ENCODE data around the gene GABRP. TPM values are rescaled to one million over a fixed set of nuclear protein-coding genes. Genes with fewer than 3 reads are reported as not detected.

Gene GABRP, protein sequence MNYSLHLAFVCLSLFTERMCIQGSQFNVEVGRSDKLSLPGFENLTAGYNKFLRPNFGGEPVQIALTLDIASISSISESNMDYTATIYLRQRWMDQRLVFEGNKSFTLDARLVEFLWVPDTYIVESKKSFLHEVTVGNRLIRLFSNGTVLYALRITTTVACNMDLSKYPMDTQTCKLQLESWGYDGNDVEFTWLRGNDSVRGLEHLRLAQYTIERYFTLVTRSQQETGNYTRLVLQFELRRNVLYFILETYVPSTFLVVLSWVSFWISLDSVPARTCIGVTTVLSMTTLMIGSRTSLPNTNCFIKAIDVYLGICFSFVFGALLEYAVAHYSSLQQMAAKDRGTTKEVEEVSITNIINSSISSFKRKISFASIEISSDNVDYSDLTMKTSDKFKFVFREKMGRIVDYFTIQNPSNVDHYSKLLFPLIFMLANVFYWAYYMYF
- total RNA-seq (not detected), polyA plus RNA-seq (not detected), total RNA-seq (not detected)

DNA sequence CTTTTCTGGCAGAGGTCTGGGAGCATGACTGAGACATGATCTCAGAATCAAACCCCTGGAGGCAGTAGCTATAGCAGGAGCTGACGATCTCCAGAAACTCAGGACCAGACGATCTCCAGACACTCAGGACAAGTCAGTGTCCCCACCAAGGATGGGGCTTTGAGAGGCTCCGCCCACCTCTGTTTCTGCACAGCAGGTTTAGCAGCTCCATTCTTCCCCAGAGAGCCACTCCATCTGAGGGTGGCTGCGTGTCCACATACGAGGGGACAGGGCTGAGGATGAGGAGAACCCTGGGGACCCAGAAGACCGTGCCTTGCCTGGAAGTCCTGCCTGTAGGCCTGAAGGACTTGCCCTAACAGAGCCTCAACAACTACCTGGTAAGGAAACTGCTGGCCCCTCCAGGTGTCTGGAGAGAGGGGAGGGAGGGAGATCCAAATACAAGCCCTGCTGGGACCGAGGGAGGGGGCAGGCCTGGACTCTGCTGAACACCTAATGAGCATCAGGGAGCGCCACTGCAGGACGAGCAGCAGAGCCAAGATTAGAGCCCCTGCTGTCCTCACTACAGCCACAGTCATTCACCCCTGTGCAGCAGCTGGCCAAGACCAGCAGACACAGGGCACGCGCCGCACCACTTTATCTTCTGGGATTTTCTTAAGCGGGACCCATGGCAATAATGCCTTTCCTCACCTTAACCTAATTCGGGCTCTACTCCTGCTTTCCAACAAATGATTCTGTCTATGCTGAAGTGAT lies at the start of gene GABRP:
Gene GABRP, plus strand, starts transcription at position 228 of the 750 bp plus-strand sequence. CDS start 4,891 bp downstream, outside the sequence.
- no peaks in the 10 kb centered on the region for H3K4me1 Mint-ChIP-seq
- POLR2A ChIA-PET, result no interaction called here
- no peak for ATAC-seq

DNA sequence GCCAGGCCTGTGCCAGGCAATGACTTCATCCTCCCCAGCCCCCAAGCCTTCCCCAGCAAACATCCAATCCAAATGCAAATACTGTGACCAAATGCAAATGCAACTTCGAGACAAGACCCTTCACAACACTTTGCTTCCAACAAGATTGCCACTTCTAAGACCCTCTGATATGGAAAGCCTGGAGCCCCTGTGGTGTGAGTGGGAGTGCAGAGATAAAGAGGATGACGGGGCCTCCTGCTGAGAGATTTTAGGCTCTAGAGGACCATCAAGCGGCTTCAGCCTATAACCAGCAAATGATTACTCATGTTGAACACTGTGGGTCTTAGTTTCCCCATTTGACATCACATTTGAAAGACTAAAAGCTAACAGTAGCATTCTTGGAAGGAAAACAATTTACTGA lies 46.6 kb upstream of the GABRP start:
- no peak overlapping the region for H3K27ac Mint-ChIP-seq
- peaks cover 0 to 3% (median 0%) of the 10 kb centered on the region in 5 donors for H3K36me3 Mint-ChIP-seq
- peaks cover 0 to 19% (median 11%) of the 10 kb centered on the region in 5 donors for H3K27me3 Mint-ChIP-seq

More for the DNA sequence above, at the start of gene GABRP:
- Histone ChIP-seq H3K9me3 (ENCODE audit: control insufficient read depth in 2 of 3, low read length in 3 of 3) (no peaks in the 10 kb centered on the region), H3K4me1 (ENCODE audit: control insufficient read depth in 2 of 2, insufficient read depth in 2 of 2, low read length in 2 of 2) (no peaks in the 10 kb centered on the region), H3K27me3 (ENCODE audit: control insufficient read depth in 2 of 2, insufficient read depth in 2 of 2, low read length in 2 of 2) (no peaks in the 10 kb centered on the region), H3K27ac (ENCODE audit: low read depth, low read length) (no peak within 1 kb of the TSS), H3K36me3 (ENCODE audit: control insufficient read depth in 2 of 3, insufficient read depth in 3 of 3, low read length in 3 of 3) (no peaks in the 10 kb centered on the region), H3K4me3 (ENCODE audit: low read length) (no peak within 1 kb of the TSS)
- Mint-ChIP-seq H3K9me3 (peaks cover 0 to 1% (median 0%) of the 10 kb centered on the region in 11 donors), H3K27ac (no peak within 1 kb of the TSS), H3K4me3 (no peak within 1 kb of the TSS), H3K27me3 (peaks cover 0 to 9% (median 3%) of the 10 kb centered on the region in 5 donors), H3K36me3 (no peaks in the 10 kb centered on the region)
- intact Hi-C loops (cut with micrococcal nuclease), result no loop called here
- no peak for DNase-seq
- CTCF ChIA-PET, result no interaction called here

DNA sequence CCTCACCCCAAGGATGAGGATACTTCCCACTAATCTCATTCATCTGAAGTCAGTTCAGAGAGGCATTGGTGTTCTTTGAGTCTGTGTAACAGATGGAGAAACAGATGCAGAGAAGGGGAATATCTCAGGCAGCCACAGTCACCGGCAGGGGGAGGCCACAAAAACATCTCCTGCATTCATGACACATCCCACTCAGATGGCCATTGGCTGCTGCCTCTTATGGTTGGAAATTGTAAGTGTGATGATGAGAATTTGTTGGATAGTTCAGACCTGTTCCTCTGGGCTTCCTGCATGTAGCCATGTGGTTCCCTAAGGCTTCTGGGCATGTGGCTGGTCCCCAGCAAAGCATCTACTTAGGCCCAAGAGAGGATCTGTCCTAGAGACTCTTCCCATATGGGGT lies 45.9 kb upstream of the GABRP start:
- Mint-ChIP-seq H3K27me3 (peaks cover 0 to 19% (median 11%) of the 10 kb centered on the region in 5 donors), H3K9me3 (peaks cover 0 to 24% (median 7%) of the 10 kb centered on the region in 11 donors), H3K4me1 (no peaks in the 10 kb centered on the region), H3K4me3 (no peak overlapping the region), H3K27ac (no peak overlapping the region), H3K36me3 (peaks cover 0 to 3% (median 0%) of the 10 kb centered on the region in 5 donors)
- no peaks in the 10 kb centered on the region for H3K27me3 ChIP-seq (ENCODE audit: control insufficient read depth in 2 of 2, insufficient read depth in 2 of 2, low read length in 2 of 2)
- H3K36me3 ChIP-seq (ENCODE audit: control insufficient read depth in 2 of 3, insufficient read depth in 3 of 3, low read length in 3 of 3), result no peaks in the 10 kb centered on the region
- POLR2A ChIA-PET, result no interaction called here
- H3K4me3 ChIP-seq (ENCODE audit: low read length), result no peak overlapping the region
- DNase-seq (no peak), ATAC-seq (no peak)
- CTCF ChIA-PET, result no interaction called here
- H3K4me1 ChIP-seq (ENCODE audit: control insufficient read depth in 2 of 2, insufficient read depth in 2 of 2, low read length in 2 of 2), result no peaks in the 10 kb centered on the region
- no peak overlapping the region for H3K27ac ChIP-seq (ENCODE audit: low read depth, low read length)
- no peaks in the 10 kb centered on the region for H3K9me3 ChIP-seq (ENCODE audit: control insufficient read depth in 2 of 3, low read length in 3 of 3)
- intact Hi-C loops (cut with micrococcal nuclease), result no loop called here

More for the DNA sequence above, 46.6 kb upstream of the GABRP start:
- H3K4me3 ChIP-seq (ENCODE audit: low read length), result no peak overlapping the region
- DNase-seq (no peak), ATAC-seq (no peak)
- Mint-ChIP-seq H3K9me3 (peaks cover 0 to 24% (median 7%) of the 10 kb centered on the region in 11 donors), H3K4me1 (no peaks in the 10 kb centered on the region), H3K4me3 (no peak overlapping the region)
- H3K27me3 ChIP-seq (ENCODE audit: control insufficient read depth in 2 of 2, insufficient read depth in 2 of 2, low read length in 2 of 2), result no peaks in the 10 kb centered on the region
- ChIA-PET POLR2A (no interaction called here), CTCF (no interaction called here)
- no peak overlapping the region for H3K27ac ChIP-seq (ENCODE audit: low read depth, low read length)
- H3K36me3 ChIP-seq (ENCODE audit: control insufficient read depth in 2 of 3, insufficient read depth in 3 of 3, low read length in 3 of 3), result no peaks in the 10 kb centered on the region
- H3K9me3 ChIP-seq (ENCODE audit: control insufficient read depth in 2 of 3, low read length in 3 of 3), result no peaks in the 10 kb centered on the region
- intact Hi-C loops (cut with micrococcal nuclease), result no loop called here
- H3K4me1 ChIP-seq (ENCODE audit: control insufficient read depth in 2 of 2, insufficient read depth in 2 of 2, low read length in 2 of 2), result no peaks in the 10 kb centered on the region

DNA sequence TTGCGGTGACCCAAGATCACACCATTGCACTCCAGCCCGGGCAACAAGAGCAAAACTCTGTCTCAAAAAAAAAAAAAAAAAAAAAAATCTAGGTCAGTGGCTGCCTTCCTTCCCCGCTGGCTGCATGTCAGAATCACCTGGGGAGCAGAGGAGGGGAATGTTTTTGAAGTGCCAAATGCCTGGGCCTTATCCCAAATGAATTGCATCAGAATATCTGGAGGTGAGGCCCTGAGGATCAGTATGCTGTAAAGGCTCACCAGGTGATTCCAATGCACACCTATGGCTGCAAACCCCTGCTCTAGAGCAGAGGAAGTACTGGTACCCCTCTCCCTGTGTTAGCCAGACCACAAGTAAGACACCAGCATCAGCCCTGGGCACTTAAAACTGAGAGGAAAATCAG lies 44.7 kb upstream of the GABRP start:
- Mint-ChIP-seq H3K27ac (no peak overlapping the region), H3K4me1 (no peaks in the 10 kb centered on the region), H3K36me3 (peaks cover 0 to 3% (median 0%) of the 10 kb centered on the region in 5 donors), H3K9me3 (peaks cover 0 to 24% (median 7%) of the 10 kb centered on the region in 11 donors), H3K4me3 (no peak overlapping the region), H3K27me3 (peaks cover 7 to 20% (median 17%) of the 10 kb centered on the region in 5 donors)
- no peak overlapping the region for H3K4me3 ChIP-seq (ENCODE audit: low read length)
- H3K27me3 ChIP-seq (ENCODE audit: control insufficient read depth in 2 of 2, insufficient read depth in 2 of 2, low read length in 2 of 2), result no peaks in the 10 kb centered on the region
- no peak overlapping the region for H3K27ac ChIP-seq (ENCODE audit: low read depth, low read length)
- H3K36me3 ChIP-seq (ENCODE audit: control insufficient read depth in 2 of 3, insufficient read depth in 3 of 3, low read length in 3 of 3), result no peaks in the 10 kb centered on the region
- intact Hi-C loops (cut with micrococcal nuclease), result no loop called here
- no peak for ATAC-seq
- DNase-seq, result no peak
- CTCF ChIA-PET, result no interaction called here
- H3K4me1 ChIP-seq (ENCODE audit: control insufficient read depth in 2 of 2, insufficient read depth in 2 of 2, low read length in 2 of 2), result no peaks in the 10 kb centered on the region
- POLR2A ChIA-PET, result no interaction called here
- H3K9me3 ChIP-seq (ENCODE audit: control insufficient read depth in 2 of 3, low read length in 3 of 3), result no peaks in the 10 kb centered on the region

DNA sequence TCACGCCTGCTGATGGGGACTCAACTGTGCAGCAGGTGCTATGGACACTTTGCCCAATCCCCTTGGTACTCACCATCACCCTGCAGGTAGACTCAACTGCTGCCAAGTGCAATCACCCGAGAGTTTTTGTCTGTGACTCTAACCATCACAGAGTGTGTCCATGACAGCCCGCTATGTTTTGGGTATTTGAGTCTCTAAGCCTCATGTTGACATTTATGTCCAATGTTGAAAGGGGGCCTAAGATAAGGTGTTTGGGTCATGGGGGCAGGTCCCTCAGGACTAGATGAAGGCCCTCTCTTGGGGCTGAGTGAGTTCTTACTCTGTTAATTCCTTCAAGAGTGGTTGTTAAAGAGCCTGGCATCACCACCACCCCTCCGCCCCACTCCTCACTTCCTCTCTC lies 44.1 kb upstream of the GABRP start:
- Mint-ChIP-seq H3K36me3 (peaks cover 0 to 3% (median 0%) of the 10 kb centered on the region in 5 donors), H3K27ac (no peak overlapping the region), H3K4me3 (no peak overlapping the region), H3K9me3 (peaks cover 0 to 21% (median 7%) of the 10 kb centered on the region in 11 donors), H3K4me1 (peaks cover 0 to 4% (median 3%) of the 10 kb centered on the region in 7 donors), H3K27me3 (peaks cover 7 to 26% (median 17%) of the 10 kb centered on the region in 5 donors)
- intact Hi-C loops (cut with micrococcal nuclease), result no loop called here
- H3K36me3 ChIP-seq (ENCODE audit: control insufficient read depth in 2 of 3, insufficient read depth in 3 of 3, low read length in 3 of 3), result no peaks in the 10 kb centered on the region
- no peaks in the 10 kb centered on the region for H3K27me3 ChIP-seq (ENCODE audit: control insufficient read depth in 2 of 2, insufficient read depth in 2 of 2, low read length in 2 of 2)
- ATAC-seq, result no peak
- no peak for DNase-seq
- ChIA-PET POLR2A (no interaction called here), CTCF (no interaction called here)
- no peak overlapping the region for H3K4me3 ChIP-seq (ENCODE audit: low read length)
- H3K9me3 ChIP-seq (ENCODE audit: control insufficient read depth in 2 of 3, low read length in 3 of 3), result no peaks in the 10 kb centered on the region
- H3K4me1 ChIP-seq (ENCODE audit: control insufficient read depth in 2 of 2, insufficient read depth in 2 of 2, low read length in 2 of 2), result no peaks in the 10 kb centered on the region
- H3K27ac ChIP-seq (ENCODE audit: low read depth, low read length), result no peak overlapping the region

DNA sequence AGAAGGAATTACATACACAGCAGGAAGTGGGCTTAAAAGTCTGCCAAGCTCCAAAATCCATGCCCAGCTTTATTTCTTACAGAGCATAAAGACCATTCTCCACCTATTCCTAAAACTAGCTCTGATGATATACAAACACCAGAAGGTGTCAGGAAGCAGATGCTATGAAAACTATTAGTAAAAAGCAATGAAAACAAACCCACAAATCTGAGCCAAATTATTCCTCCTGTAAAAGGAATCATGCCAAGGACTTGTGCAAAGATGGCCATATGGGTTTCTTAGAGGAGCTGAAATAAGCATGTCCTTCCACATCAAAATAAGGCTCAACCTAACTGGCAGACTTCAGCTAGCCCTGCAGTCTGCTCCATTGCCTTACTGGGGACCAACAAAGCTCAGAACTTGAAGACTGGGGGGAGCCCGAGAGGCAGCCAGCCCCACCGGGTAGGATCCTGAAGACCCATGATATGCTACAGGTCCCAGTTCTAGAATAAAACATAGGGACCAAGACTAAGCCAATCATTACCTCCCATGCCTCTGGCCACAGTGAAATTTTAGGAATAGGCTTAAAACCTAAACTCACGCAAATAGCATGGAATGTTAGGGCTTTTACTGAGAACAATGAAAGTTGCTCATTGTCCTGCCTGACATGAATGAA lies 42.8 kb upstream of the GABRP start:
- H3K4me1 Mint-ChIP-seq, result peaks cover 0 to 4% (median 3%) of the 10 kb centered on the region in 7 donors
- no peak overlapping the region for H3K4me3 ChIP-seq (ENCODE audit: low read length)
- H3K4me3 Mint-ChIP-seq, result no peak overlapping the region
- POLR2A ChIA-PET, result no interaction called here
- H3K36me3 Mint-ChIP-seq, result no peaks in the 10 kb centered on the region
- H3K36me3 ChIP-seq (ENCODE audit: control insufficient read depth in 2 of 3, insufficient read depth in 3 of 3, low read length in 3 of 3), result no peaks in the 10 kb centered on the region
- no peak overlapping the region for H3K27ac Mint-ChIP-seq
- CTCF ChIA-PET, result no interaction called here
- H3K27me3 Mint-ChIP-seq, result peaks cover 11 to 29% (median 13%) of the 10 kb centered on the region in 5 donors
- H3K27ac ChIP-seq (ENCODE audit: low read depth, low read length), result no peak overlapping the region
- H3K4me1 ChIP-seq (ENCODE audit: control insufficient read depth in 2 of 2, insufficient read depth in 2 of 2, low read length in 2 of 2), result no peaks in the 10 kb centered on the region
- H3K27me3 ChIP-seq (ENCODE audit: control insufficient read depth in 2 of 2, insufficient read depth in 2 of 2, low read length in 2 of 2), result no peaks in the 10 kb centered on the region
- ATAC-seq, result no peak
- no peaks in the 10 kb centered on the region for H3K9me3 ChIP-seq (ENCODE audit: control insufficient read depth in 2 of 3, low read length in 3 of 3)
- DNase-seq, result no peak
- peaks cover 0 to 12% (median 3%) of the 10 kb centered on the region in 11 donors for H3K9me3 Mint-ChIP-seq
- intact Hi-C loops (cut with micrococcal nuclease), result loop anchor here in 1 of 2 donors (10.0 kb wide), 1 partner anchor 604 kb away; no protein-coding TSS in a partner anchor

All from naive thymus-derived CD4-positive, alpha-beta T cell (primary cell).